Measurements from ENCODE around the gene FAM76B.

DNA sequence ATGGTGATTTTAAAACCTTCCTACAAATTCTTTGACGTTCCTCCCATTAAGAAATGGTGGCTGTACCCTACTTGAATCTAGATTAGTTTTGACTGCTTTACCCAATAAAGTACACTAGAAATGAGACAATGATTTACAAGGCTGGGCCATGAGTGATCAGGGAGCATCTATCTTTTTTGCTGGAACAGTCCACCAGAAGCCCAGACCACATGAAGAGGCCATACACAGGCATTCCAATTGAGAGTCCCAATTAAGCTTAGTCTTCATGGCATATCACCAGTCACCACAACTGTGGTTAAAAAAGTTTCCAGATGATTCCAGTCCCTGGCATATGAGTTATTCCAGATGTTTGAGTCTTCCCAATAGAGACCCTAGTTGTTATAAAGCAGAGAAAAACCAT, 39.5 kb downstream of the FAM76B start:
- TF ChIP-seq POLR2A (IDR thresholded peaks at IDR 0.05; ENCODE audit: extremely low read depth, insufficient read length) (no peak), MYC (IDR thresholded peaks at IDR 0.05; ENCODE audit: low read depth, low read length) (no peak)
- TF ChIP-seq, protein P1, sequence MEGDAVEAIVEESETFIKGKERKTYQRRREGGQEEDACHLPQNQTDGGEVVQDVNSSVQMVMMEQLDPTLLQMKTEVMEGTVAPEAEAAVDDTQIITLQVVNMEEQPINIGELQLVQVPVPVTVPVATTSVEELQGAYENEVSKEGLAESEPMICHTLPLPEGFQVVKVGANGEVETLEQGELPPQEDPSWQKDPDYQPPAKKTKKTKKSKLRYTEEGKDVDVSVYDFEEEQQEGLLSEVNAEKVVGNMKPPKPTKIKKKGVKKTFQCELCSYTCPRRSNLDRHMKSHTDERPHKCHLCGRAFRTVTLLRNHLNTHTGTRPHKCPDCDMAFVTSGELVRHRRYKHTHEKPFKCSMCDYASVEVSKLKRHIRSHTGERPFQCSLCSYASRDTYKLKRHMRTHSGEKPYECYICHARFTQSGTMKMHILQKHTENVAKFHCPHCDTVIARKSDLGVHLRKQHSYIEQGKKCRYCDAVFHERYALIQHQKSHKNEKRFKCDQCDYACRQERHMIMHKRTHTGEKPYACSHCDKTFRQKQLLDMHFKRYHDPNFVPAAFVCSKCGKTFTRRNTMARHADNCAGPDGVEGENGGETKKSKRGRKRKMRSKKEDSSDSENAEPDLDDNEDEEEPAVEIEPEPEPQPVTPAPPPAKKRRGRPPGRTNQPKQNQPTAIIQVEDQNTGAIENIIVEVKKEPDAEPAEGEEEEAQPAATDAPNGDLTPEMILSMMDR (IDR thresholded peaks at IDR 0.05; ENCODE audit: low read depth, low read length), result no peak
- TF ChIP-seq, protein P2, sequence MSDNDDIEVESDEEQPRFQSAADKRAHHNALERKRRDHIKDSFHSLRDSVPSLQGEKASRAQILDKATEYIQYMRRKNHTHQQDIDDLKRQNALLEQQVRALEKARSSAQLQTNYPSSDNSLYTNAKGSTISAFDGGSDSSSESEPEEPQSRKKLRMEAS (IDR thresholded peaks at IDR 0.05; ENCODE audit: low read depth, low read length), result no peak
